GM18498 (cell line): ENCODE data around the gene ZNF429.
"Not testable (repeated sequence)": the region's sequence is repeated elsewhere in the genome, so short reads cannot be mapped to it uniquely, and the experiment has no call there.

Experiments used
- ATAC-seq: cut with Tn5 transposase; IDR thresholded peaks from one replicate; pipeline ENCODE4 v1.9.1; 2021; ENCODE audit warnings: mild to moderate bottlenecking, moderate library complexity; ENCODE audit not compliant: unreplicated experiment

The ZNF429 gene

GRCh38 chr19:21505459-21506451, at the start of gene ZNF429:
ZNF429 (plus strand) TSS chr19:21505602; CDS start chr19:21505772, 170 bp downstream.
- peak; percentile 100 for ATAC-seq

DNA sequence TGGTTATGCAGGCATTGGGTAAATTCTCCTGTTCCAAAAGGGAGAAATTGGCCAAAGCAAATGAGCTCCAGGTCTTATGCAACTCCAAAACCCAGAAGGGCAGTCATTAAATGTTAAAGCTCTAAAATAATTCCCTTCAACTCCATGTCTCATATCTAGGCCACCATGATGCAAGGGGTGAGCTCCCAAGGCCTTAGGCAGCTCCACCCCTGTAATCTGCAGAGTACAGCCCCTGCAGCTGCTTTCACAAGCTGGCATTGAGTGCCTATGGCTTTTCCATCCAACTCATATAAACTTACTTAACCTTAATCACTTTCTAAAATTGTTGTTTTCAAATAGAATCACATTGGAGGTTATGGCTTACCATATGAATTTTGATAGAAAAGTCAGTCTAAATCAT, 44.7 kb upstream of the ZNF429 start:
- no peak for ATAC-seq

DNA sequence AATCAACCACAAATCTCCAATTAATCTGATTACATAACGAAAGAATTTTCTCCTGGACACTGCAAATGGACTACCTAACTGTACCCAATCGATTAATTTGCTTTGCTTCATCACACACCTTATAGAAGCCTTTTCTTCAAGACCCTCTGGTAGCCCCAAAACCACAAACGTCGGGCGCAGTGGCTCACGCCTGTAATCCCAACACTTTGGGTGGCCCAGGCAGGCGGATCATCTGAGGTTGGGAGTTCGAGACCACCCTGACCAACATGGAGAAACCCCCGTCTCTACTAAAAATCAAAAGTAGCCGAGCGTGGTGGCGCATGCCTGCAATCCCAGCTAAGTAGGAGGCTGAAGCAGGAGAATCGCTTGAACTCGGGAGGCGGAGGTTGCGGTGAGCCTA, 42.9 kb upstream of the ZNF429 start:
- no peak for ATAC-seq

DNA sequence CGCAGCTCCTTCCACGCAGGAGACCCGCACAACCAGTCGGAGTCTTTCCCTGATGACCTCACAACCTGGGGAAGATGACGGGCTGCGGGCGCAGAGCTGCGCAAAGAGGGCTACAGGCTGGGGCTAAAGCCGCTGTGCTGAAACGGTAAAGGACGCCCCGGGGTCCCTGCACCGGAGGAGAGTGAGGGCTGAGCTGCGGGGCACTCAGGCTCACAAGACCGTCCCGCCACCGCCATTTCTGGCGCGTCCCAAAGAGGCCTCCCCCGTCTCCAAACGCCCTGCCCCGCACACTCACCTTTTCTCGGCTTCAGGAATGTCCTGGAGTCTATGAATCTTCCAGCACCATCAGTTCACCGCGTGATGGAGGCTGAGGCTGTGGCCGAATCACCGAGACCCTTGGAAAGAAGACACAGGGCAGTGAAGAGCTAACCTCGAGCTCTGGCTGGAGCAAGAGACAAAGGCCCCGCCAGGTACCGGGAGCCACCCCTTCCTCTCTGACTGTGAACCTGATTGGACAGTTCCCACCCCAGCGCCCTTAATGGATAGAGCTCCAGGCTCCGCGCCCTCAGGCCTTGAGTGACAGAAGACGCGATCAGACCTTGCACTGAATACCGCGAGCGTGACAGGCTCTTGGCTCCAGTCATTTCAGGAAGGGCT, 41.8 kb upstream of the ZNF429 start:
- ATAC-seq, result peak; percentile 74

- no peak for ATAC-seq
Measured at GRCh38 chr19:21466627-21467026, 38.8 kb upstream of the ZNF429 start.

- no peak for ATAC-seq
Measured at GRCh38 chr19:21468791-21469190, 36.6 kb upstream of the ZNF429 start.

- ATAC-seq, result no peak
Measured at GRCh38 chr19:21472507-21472906, 32.9 kb upstream of the ZNF429 start.

DNA sequence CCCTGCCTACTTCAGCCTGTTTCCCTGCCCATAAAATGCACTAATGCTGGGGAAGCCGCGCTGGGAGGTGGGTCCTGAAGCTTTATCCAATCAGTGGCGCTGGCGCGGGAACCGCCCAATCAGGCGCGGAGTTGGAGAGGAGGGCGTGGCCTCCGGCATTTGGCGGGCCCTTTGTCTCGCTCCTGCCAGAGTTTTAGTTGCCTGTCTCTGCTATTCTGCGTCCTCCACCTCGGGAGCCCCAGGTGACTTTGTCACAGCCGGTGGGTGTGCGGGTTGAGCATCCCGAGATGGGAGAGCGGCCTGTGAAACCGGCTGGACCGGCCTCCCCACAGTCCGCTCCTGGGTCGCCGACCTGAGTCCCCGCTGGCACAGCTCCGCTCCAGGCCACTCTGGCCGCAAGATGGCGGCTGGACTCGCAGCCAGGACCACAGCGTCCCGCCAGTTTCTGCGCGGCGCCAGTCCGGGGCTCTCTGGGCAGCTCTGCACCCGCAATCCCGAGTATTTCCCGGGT, 30.7 kb upstream of the ZNF429 start:
- ATAC-seq, result peak; percentile 69

GRCh38 chr19:21482361-21482760, 23.0 kb upstream of the ZNF429 start:
- not testable (repeated sequence) for ATAC-seq

DNA sequence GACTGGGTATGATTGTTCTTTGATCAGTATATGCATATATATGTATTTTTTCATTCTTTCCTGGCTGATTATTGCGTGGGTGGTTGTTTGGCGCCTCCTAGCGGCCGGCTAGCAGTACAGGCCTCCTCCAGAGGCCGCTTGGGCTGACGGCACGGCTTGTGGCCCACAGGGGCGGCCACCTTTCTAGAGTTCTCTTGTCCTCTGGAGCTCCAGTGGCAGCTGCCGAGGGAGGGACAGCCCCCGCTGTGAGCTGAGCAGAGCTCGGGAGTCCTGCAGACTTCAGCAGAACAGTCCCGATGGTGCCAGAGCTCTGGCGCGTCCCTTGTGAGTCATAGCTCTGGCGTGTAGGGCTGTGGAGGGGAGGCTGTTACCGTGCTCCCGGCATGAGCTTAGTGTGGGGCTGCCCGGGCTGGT, 22.5 kb upstream of the ZNF429 start:
- no peak for ATAC-seq

GRCh38 chr19:21483589-21484170, 21.7 kb upstream of the ZNF429 start:
- ATAC-seq, result no peak

GRCh38 chr19:21484631-21485030, 20.8 kb upstream of the ZNF429 start:
- no peak for ATAC-seq

DNA sequence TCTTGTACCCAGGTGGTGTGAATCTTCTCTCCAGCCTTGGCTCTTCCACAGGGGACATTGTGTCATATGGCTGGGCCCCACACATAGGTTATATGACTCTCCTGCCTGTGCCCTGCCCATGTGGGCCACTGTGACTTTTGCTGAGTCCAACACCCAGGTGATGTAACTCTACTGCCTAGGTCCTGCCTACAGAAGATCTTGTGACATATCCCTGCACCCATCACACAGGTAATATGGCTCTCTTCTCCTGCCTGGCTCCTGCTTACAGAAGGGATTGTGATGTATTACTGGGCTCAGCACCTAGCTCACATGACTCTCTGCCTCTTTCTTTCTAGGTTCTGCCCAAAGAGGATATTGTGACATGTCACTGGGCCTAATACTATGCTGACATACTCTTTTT, 19.5 kb upstream of the ZNF429 start:
- no peak for ATAC-seq

DNA sequence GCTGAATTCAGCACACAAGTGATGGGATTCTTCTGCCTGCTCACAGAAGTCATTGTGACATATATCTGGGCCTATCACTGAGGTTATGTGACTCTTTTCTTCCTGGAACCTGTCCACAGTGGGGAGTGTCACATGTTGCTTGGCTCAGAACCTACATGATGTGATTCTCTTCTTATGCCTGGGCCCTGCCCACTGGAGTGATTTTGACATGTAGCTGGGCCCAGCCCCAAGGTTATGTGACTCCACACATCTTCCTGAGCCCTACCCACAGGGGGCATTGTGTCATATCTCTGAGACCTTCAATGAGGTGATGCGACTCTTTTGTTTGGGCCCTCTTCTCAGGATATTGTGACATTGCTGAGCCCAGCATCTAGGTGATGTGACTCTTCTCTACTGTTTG, 17.4 kb upstream of the ZNF429 start:
- no peak for ATAC-seq

DNA sequence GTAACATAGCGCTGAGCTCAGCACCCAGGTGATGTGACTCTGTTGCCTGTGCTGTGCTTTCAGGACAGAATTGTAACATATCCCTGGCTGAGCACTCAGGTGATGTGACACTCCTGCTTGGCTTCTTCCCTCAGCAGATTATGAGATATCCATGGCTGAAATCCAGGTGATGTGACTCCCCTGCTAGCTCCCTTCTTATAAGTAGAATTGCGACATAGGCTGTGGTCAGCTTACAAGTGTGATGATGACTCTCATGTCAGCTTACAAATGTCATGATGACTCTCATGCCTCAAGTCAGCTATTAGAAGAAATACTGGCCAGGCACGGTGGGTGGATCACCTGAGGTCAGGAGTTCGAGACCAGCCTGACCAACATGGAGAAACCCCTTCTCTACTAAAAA, 14.3 kb upstream of the ZNF429 start:
- no peak for ATAC-seq

DNA sequence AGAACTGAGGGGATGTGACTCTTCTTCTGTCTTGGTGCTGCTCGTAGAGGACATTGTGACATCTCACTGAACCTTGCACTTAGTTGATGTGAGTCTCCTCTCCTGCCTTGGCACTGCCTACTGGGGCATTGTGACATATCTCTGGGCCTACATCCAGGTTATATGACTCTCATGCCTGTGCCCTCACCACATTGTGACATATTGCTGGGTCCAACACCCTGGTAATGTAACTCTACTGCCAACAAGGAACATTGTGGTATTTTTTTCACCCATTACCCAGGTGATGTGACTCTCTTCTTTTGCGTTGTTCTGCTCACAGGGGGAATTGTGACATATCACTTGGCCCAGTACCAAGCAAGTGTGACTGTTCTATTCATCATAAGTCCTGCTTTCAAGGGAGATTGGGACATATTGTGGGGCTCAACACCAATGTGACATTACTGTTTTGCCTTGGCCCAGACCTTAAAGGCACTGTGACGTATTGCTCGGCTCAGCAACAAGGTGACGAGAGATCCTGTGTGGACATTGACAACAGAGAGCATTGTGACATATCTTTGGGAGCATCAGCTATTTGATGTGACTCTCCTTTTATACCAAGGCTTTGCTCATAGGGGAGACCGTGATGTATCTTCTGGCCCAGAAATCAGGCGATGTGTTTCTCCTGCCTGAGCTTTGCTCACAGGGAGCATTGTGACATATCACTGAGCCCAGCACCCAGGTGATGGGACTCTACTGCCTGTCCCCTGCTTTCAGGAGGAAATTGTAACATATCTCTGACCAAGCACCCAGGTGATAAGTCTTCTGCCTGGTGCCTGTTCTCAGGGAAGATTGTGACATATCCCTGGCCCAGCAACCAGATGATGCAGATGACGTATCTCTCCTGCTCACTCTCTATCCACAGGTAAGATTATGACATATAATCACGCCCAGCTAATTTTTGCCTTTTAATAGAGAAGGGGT, 12.2 kb upstream of the ZNF429 start:
- no peak for ATAC-seq

DNA sequence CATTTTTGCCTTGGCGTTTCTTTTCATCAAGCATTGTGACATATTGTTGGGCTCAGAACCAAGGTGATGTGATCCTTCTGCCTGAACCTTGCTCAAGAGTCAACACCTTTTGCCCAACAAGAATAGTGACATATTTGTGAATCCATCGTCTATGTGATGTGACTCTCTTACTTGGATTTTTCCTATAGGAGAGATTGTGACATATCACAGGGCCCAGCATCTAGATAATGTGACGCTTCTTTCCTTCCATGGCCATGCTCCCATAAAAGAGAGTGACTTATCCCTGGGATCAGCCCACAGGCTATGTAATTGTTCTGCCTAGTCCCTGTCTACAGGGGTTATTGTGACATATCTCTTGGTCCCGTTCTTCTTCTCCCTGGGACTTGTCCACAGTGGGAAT, 8.5 kb upstream of the ZNF429 start:
- no peak for ATAC-seq

DNA sequence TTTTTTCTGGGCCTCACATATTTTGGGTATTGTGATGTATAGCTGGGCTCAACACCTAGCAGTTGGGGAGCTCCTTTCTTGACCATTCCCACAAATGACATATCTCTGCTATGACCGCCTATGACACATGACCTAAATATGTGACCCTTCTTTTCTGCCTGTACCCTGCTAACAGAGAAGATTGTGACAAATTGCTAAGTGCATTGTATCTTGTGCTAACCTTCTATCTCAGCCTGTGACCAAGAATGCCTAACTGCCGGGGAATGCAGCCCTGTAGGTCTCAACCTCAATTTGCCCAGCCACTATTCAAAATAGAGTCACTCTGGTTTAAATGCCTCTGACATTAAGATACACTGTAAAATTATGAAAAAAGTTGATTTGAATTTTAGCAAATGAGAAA, 6.8 kb upstream of the ZNF429 start:
- no peak for ATAC-seq

- no peak for ATAC-seq
Measured at GRCh38 chr19:21508198-21508597, 2.8 kb downstream of the ZNF429 start.

- ATAC-seq, result not testable (repeated sequence)
Measured at GRCh38 chr19:21511058-21511457, 5.7 kb downstream of the ZNF429 start.
